GM21447 (cell line): ENCODE results near the gene CNKSR2.

Experiments used
- ATAC-seq: cut with Tn5 transposase; IDR thresholded peaks from one replicate; pipeline ENCODE4 v1.9.1; 2021; ENCODE audit not compliant: unreplicated experiment

Gene CNKSR2

DNA sequence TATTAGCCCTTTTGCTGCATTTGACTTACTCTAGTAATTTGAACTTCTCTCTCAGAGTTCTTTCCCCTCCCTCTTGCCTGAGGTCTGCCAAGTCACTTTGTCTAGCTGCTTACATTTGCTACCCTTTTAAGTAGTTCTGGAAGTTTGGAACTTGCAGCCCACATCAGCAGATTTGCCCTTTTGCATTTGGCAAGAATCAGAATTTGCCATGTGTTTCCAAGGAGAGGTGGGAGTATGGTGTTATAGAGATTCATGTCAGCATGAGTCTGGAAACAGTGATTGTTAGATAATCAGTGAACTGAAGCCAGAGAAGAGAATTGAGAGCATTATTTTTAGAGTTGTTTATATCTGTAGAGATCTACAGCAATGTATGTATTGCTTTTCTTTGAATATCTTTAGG lies 231.8 kb downstream of the CNKSR2 start:
- ATAC-seq: no peak

DNA sequence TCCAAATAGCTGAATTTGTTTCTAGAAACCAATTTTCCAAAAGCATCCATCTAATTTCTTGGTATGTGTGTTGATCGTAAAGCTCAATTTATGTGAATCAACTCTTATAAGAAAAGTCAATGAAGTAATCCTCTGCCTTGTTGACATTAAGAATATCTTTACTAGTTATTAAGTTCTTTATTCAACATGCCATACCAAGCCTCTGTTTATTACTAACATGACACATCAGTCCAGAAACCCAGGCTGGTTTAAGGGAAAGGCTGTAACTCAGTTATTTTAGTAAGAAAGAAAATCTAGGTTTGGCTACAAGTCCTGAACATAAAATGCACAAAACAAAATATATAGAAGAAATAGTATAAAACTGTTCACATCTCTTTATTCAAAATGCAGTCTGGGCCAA lies 235.9 kb downstream of the CNKSR2 start:
- no peak for ATAC-seq

- no peak for ATAC-seq
Measured at GRCh38 chrX:21612154-21612553, 237.9 kb downstream of the CNKSR2 start.

GRCh38 chrX:21616386-21616785 lies 242.2 kb downstream of the CNKSR2 start:
- no peak for ATAC-seq

GRCh38 chrX:21620234-21620633 lies 246.0 kb downstream of the CNKSR2 start:
- no peak for ATAC-seq

- no peak for ATAC-seq
Measured at GRCh38 chrX:21623778-21624501, 249.7 kb downstream of the CNKSR2 start.

DNA sequence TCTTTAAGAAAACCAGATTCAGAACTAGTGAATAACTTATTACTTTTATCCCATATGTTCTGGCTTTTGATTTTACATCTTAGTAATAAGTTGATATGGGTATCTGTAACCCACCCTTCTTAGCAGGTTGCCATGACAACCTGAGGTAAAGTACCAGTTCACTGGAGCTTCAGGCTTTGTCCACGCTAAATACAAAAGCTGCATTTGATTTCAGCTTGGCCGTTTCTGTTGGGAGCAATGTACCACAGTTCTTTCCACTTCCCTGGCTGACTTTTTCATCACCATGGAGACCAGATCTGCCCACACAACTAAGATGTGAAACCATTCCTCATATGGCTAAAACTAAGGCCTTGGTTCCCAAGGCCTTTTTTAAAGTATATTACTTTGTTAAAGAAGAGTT lies 257.8 kb downstream of the CNKSR2 start:
- no peak for ATAC-seq

DNA sequence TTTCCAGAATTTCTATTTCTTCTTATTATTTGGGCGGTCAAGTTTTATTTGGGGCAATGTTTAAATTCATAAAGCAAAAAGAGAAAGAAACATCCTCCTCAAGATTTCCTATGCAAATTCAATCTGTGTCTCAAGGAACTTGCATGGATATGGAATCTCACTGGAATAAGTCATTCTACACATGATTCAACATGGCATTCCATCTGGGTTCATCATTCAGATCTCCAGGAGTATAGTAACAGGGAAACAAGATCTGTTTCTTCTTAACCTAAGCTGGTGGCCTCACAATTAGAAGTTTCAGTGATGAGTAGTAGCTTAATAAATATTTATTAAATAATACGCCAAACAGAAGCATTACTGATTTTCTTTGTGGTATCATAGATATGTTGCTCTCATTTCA lies 264.1 kb downstream of the CNKSR2 start:
- ATAC-seq: no peak

- no peak for ATAC-seq
Measured at GRCh38 chrX:21639775-21640174, 265.6 kb downstream of the CNKSR2 start.

DNA sequence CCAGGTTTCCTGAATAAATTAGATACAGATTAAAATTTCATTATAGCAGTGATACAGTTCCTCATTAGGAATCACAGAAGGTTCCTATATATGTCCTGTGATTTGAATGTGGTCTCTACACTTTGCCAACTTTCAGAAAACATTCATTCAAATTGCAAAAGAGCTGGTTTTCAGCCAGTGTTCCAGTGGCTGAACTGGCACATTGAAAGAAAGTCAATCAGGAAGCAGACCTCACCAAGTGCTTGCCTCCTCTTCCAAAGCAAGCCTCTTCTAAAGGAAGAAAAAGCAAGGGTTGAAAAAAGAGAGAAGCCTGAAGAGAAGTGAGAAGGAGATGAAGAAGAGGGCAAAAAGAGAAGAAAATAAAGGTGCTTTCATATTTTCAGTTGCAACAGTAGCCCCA lies 271.2 kb downstream of the CNKSR2 start:
- no peak for ATAC-seq

DNA sequence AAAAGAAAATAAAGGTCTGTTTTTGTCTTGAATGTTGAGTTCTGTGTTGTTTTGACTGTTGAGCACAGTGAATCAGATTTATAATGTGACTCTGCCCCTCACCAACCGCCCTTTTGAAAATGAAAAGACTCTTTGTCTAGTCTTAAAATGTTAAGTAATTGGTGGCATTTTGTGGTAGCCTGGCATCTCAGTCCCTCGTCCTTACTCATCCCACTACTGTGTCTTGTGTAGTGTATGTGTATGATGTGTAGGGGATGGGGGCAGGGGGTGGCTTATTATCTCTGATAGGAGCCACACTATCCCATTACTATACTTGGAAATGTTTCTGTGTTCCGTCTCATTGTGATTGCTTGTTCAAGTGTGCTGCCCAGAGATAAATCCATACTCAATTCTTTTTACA lies 271.7 kb downstream of the CNKSR2 start:
- no peak for ATAC-seq

DNA sequence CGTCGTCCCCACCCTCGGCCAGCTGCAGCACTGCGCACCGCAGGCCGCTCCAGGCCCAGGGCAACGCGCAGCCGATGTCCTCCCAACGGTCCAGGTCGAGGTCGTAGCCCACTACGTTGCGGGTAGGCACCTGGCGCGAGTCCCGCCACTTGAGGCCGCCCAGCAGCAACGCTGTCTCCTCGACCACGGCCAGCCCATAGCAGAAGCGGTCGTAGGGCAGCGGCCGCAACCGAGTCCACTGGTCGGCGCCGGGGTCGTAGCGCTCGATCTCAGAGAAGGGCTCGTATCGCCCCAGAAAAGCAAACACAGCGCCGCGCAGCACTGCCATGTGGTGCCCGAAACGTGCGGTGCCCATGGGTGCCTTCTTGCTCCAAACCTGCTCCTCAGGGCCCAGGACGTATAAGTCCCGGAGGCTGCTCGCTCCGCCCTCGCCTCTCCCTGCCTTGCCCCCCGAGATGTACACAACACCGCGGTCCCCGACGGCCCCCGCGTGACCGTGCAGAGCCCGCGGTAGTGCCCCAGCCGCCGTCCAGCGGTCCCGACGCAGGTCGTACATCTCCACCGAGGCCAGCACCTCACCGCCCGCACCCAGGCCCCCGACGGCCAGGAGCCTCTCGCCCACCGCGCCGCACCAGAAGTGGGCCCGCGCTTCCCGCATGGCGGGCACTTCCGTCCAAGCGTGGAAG lies 281.8 kb downstream of the CNKSR2 start:
- peak; percentile 17 for ATAC-seq

- peak; percentile 42 for ATAC-seq
Measured at GRCh38 chrX:21656587-21657317, 282.5 kb downstream of the CNKSR2 start.

GRCh38 chrX:21657318-21658151 lies 283.3 kb downstream of the CNKSR2 start:
- no peak for ATAC-seq

- ATAC-seq: peak; percentile 44
Measured at GRCh38 chrX:21658152-21658737, 284.0 kb downstream of the CNKSR2 start, which contains the start of gene KLHL34. KLHL34 (minus strand) TSS chrX:21658330; CDS start chrX:21657788, 542 bp downstream.

DNA sequence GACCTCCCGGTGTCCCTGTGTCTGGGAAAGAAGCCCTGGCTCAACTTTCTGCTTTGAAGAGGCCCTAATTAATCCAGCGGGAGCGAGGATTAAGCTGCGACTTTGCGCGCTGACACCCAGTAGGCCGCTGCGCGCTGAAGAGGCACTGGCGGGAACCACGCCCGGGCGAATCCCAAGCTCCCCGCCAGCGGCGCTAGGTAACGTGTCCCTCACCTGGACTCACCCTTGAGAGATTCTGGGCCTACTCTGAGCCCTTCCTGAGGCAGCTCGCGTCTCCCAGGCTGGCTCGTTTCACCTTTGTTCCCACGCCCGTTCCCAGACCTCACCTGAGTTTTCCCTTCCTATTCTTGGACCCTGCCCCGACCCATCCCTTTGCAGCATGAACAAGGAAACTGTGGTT lies 284.5 kb downstream of the CNKSR2 start:
- peak; percentile 38 for ATAC-seq

GRCh38 chrX:21659320-21659719 lies 285.1 kb downstream of the CNKSR2 start:
- ATAC-seq: no peak

- ATAC-seq: no peak
Measured at GRCh38 chrX:21660156-21660555, 285.9 kb downstream of the CNKSR2 start.

GRCh38 chrX:21661316-21661715 lies 287.1 kb downstream of the CNKSR2 start:
- ATAC-seq: no peak

GRCh38 chrX:21662761-21663160 lies 288.5 kb downstream of the CNKSR2 start:
- ATAC-seq: no peak

- no peak for ATAC-seq
Measured at GRCh38 chrX:21666252-21666651, 292.0 kb downstream of the CNKSR2 start.
